Thyroid gland (tissue), 4 donors: ENCODE data around the gene TRIM37.

ENCODE experiments used
- POLR2A ChIP-seq, 2 donors: fragments of 450-650 bp; IDR thresholded peaks; one replicate each; pipeline ENCODE4 v1.6.1; 2017; ENCODE audit warnings: antibody characterized with exemption in 2 of 2, mild to moderate bottlenecking in 2 of 2, moderate library complexity in 1 of 2
- TF ChIP-seq, protein P1 (sequence below), 6 experiments: fragments of 200-600 bp in 3 of 6; fragments of 450-650 bp in 3 of 6; sonication (generic) in 3 of 6; IDR thresholded peaks; one replicate each; pipeline ENCODE4 v1.5.1; 2016 to 2019; ENCODE audit warnings: antibody characterized with exemption in 6 of 6, mild to moderate bottlenecking in 2 of 6, inconsistent platforms in 1 of 6, moderate library complexity in 1 of 6

DNA sequence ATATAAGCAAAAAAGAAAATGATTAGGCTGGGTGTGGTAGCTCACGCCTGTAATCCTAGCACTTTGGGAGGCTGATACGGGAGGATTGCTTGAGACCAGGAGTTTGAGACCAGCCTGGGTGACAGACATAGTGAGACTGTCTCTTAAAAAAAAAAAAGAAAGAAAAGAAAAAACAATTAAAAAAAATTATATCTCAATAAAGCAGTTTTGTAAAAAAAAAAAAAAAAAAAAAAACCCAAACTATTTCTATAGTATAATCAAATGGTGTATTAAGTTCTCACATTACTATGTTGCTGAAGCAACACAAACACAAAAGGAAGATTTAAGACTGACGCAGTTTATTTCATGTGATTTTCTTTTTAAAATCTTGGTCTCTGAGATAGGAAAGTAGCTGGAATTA lies 140.5 kb downstream of the TRIM37 start:
- TF ChIP-seq POLR2A (IDR thresholded peaks at IDR 0.05) = no peak
- TF ChIP-seq, protein P1, sequence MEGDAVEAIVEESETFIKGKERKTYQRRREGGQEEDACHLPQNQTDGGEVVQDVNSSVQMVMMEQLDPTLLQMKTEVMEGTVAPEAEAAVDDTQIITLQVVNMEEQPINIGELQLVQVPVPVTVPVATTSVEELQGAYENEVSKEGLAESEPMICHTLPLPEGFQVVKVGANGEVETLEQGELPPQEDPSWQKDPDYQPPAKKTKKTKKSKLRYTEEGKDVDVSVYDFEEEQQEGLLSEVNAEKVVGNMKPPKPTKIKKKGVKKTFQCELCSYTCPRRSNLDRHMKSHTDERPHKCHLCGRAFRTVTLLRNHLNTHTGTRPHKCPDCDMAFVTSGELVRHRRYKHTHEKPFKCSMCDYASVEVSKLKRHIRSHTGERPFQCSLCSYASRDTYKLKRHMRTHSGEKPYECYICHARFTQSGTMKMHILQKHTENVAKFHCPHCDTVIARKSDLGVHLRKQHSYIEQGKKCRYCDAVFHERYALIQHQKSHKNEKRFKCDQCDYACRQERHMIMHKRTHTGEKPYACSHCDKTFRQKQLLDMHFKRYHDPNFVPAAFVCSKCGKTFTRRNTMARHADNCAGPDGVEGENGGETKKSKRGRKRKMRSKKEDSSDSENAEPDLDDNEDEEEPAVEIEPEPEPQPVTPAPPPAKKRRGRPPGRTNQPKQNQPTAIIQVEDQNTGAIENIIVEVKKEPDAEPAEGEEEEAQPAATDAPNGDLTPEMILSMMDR (IDR thresholded peaks at IDR 0.05) = no peak
